ENCODE measurements around the gene PEX16. TPM values are rescaled to one million over a fixed set of nuclear protein-coding genes. Genes with fewer than 3 reads are reported as not detected.

The PEX16 gene
- total and polyA plus RNA-seq, 2 of the 13 experiments (the other 11 are each of a cell fraction or from before 2014, with no cell fraction given) = 12.5 to 21.8 TPM

- TF ChIP-seq CEBPZ (IDR thresholded peaks at IDR 0.05; ENCODE audit: low read length) (no peak), ATAD3A (CRISPR knock-in tag; IDR thresholded peaks at IDR 0.05) (no peak), POLR2G (IDR thresholded peaks at IDR 0.05; ENCODE audit: low read depth, low read length) (0 out of 2 replicates have a peak, but pooled peaks have one; percentile 27), MED1 (CRISPR knock-in tag; IDR thresholded peaks at IDR 0.05) (no peak), KLF16 (CRISPR knock-in tag; IDR thresholded peaks at IDR 0.05) (no peak), SIX1 (CRISPR knock-in tag; IDR thresholded peaks at IDR 0.05; ENCODE audit: borderline replicate concordance) (peak; percentile 71; the same call in 1 of the 2 replicates), SOX6 (IDR thresholded peaks at IDR 0.05) (no peak), SOX6 (CRISPR knock-in tag; IDR thresholded peaks at IDR 0.05) (0 out of 2 replicates have a peak, but pooled peaks have one; percentile 3), TP53 (CRISPR knock-in tag; conservative IDR thresholded peaks at IDR 0.05) (no peak), ZKSCAN5 (CRISPR knock-in tag; IDR thresholded peaks at IDR 0.05) (no peak), ZNF331 (CRISPR knock-in tag; IDR thresholded peaks at IDR 0.05) (no peak), HNRNPLL (IDR thresholded peaks at IDR 0.05; ENCODE audit: low read depth, low read length, poor library complexity, severe bottlenecking) (peak; percentile 3), ZKSCAN8 (CRISPR knock-in tag; IDR thresholded peaks at IDR 0.05; ENCODE audit: borderline replicate concordance) (no peak), HOXA9 (CRISPR knock-in tag; IDR thresholded peaks at IDR 0.05; ENCODE audit: borderline replicate concordance) (no peak), BCL3 (CRISPR knock-in tag; IDR thresholded peaks at IDR 0.05) (0 out of 2 replicates have a peak, but pooled peaks have one; percentile 22), ZBTB38 (CRISPR knock-in tag; IDR thresholded peaks at IDR 0.05) (no peak), POLR2AphosphoS5 (IDR thresholded peaks at IDR 0.05; ENCODE audit: low read depth, low read length) (no peak), ASH2L (IDR thresholded peaks at IDR 0.05; ENCODE audit: insufficient read length, low read depth, low read length) (no peak)
- TF ChIP-seq, protein P1, sequence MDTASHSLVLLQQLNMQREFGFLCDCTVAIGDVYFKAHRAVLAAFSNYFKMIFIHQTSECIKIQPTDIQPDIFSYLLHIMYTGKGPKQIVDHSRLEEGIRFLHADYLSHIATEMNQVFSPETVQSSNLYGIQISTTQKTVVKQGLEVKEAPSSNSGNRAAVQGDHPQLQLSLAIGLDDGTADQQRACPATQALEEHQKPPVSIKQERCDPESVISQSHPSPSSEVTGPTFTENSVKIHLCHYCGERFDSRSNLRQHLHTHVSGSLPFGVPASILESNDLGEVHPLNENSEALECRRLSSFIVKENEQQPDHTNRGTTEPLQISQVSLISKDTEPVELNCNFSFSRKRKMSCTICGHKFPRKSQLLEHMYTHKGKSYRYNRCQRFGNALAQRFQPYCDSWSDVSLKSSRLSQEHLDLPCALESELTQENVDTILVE (CRISPR knock-in tag; IDR thresholded peaks at IDR 0.05) = no peak
- TF ChIP-seq, protein P2, sequence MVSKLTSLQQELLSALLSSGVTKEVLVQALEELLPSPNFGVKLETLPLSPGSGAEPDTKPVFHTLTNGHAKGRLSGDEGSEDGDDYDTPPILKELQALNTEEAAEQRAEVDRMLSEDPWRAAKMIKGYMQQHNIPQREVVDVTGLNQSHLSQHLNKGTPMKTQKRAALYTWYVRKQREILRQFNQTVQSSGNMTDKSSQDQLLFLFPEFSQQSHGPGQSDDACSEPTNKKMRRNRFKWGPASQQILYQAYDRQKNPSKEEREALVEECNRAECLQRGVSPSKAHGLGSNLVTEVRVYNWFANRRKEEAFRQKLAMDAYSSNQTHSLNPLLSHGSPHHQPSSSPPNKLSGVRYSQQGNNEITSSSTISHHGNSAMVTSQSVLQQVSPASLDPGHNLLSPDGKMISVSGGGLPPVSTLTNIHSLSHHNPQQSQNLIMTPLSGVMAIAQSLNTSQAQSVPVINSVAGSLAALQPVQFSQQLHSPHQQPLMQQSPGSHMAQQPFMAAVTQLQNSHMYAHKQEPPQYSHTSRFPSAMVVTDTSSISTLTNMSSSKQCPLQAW (CRISPR knock-in tag; IDR thresholded peaks at IDR 0.05) = no peak
Measured at GRCh38 chr11:45922425-45923082, 4.9 kb upstream of the PEX16 start, which contains the start of gene LARGE2 (continued).
